22Rv1 (cell line): ENCODE data around the gene IL1R2.

Source experiments
- ZFX ChIP-seq: fragments of 450-650 bp; IDR thresholded peaks from 2 replicates; pipeline ENCODE4 v1.6.1; 2017; ENCODE audit warnings: antibody characterized with exemption, borderline replicate concordance
- TF ChIP-seq, protein P1 (sequence below): fragments of 450-650 bp; IDR thresholded peaks from 2 replicates; pipeline ENCODE4 v1.5.1; 2017; ENCODE audit warnings: mild to moderate bottlenecking

GRCh38 chr2:102069311-102069974 lies 77.7 kb downstream of the IL1R2 start:
- TF ChIP-seq, protein P1, sequence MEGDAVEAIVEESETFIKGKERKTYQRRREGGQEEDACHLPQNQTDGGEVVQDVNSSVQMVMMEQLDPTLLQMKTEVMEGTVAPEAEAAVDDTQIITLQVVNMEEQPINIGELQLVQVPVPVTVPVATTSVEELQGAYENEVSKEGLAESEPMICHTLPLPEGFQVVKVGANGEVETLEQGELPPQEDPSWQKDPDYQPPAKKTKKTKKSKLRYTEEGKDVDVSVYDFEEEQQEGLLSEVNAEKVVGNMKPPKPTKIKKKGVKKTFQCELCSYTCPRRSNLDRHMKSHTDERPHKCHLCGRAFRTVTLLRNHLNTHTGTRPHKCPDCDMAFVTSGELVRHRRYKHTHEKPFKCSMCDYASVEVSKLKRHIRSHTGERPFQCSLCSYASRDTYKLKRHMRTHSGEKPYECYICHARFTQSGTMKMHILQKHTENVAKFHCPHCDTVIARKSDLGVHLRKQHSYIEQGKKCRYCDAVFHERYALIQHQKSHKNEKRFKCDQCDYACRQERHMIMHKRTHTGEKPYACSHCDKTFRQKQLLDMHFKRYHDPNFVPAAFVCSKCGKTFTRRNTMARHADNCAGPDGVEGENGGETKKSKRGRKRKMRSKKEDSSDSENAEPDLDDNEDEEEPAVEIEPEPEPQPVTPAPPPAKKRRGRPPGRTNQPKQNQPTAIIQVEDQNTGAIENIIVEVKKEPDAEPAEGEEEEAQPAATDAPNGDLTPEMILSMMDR: no peak
- no peak for TF ChIP-seq ZFX
